KMS-11 (cell line): ENCODE results near the gene IQSEC1.

ENCODE experiments used
- H2AFZ ChIP-seq: fragments of 200-600 bp; sonication (generic); 2 replicates; pipeline ENCODE4 v1.6.1; 2016; ENCODE audit warnings: antibody characterized with exemption, mixed run types, low read depth
- H3K27ac ChIP-seq: fragments of 200-600 bp; sonication (generic); 2 replicates; pipeline ENCODE4 v1.6.1; 2016; ENCODE audit warnings: mild to moderate bottlenecking, mixed run types
- H3K27me3 ChIP-seq: fragments of 200-600 bp; sonication (generic); 2 replicates; pipeline ENCODE4 v1.6.1; 2017; ENCODE audit warnings: mild to moderate bottlenecking, low read depth, mixed run types, moderate library complexity; ENCODE audit not compliant: insufficient read depth
- H3K36me3 ChIP-seq: fragments of 200-600 bp; sonication (generic); 2 replicates; pipeline ENCODE4 v1.6.1; 2017; ENCODE audit warnings: mild to moderate bottlenecking, mixed run types; ENCODE audit not compliant: insufficient read depth
- H3K4me1 ChIP-seq: fragments of 200-600 bp; sonication (generic); 2 replicates; pipeline ENCODE4 v1.6.1; 2016; ENCODE audit warnings: mild to moderate bottlenecking, low read depth, mixed run types; ENCODE audit not compliant: poor library complexity, severe bottlenecking
- H3K4me2 ChIP-seq: fragments of 200-600 bp; sonication (generic); 2 replicates; pipeline ENCODE4 v1.7.0; 2016; ENCODE audit warnings: mild to moderate bottlenecking, mixed run types
- H3K4me3 ChIP-seq: fragments of 200-600 bp; sonication (generic); IDR thresholded peaks from 2 replicates; pipeline ENCODE4 v1.6.1; 2017; ENCODE audit warnings: low read depth, low read length, mixed read lengths; ENCODE audit not compliant: insufficient read depth
- H3K79me2 ChIP-seq: fragments of 200-600 bp; sonication (generic); 2 replicates; pipeline ENCODE4 v1.6.1; 2016; ENCODE audit warnings: low read depth, mixed run types; ENCODE audit not compliant: insufficient read depth
- H3K9ac ChIP-seq: fragments of 200-600 bp; sonication (generic); 2 replicates; pipeline ENCODE4 v1.6.1; 2016; ENCODE audit warnings: mild to moderate bottlenecking, mixed run types
- H4K20me1 ChIP-seq: fragments of 200-600 bp; sonication (generic); 2 replicates; pipeline ENCODE4 v1.6.1; 2016; ENCODE audit warnings: mild to moderate bottlenecking, mixed run types; ENCODE audit not compliant: insufficient read depth
- TF ChIP-seq, protein P1 (sequence below): fragments of 200-600 bp; sonication (generic); conservative IDR thresholded peaks from 2 replicates; pipeline ENCODE4 v1.6.1; 2017; ENCODE audit warnings: low read depth, mild to moderate bottlenecking, antibody characterized with exemption, low read length, moderate library complexity, mixed read lengths

The IQSEC1 gene

GRCh38 chr3:13120289-13120927 is 47.2 kb upstream of the IQSEC1 start:
- no peaks in the 10 kb centered on the region for H4K20me1 ChIP-seq
- no peaks in the 10 kb centered on the region for H3K36me3 ChIP-seq
- H3K79me2 ChIP-seq = no peaks in the 10 kb centered on the region
- H3K27ac ChIP-seq = no peak overlapping the region
- no peak overlapping the region for H3K4me3 ChIP-seq
- TF ChIP-seq, protein P1, sequence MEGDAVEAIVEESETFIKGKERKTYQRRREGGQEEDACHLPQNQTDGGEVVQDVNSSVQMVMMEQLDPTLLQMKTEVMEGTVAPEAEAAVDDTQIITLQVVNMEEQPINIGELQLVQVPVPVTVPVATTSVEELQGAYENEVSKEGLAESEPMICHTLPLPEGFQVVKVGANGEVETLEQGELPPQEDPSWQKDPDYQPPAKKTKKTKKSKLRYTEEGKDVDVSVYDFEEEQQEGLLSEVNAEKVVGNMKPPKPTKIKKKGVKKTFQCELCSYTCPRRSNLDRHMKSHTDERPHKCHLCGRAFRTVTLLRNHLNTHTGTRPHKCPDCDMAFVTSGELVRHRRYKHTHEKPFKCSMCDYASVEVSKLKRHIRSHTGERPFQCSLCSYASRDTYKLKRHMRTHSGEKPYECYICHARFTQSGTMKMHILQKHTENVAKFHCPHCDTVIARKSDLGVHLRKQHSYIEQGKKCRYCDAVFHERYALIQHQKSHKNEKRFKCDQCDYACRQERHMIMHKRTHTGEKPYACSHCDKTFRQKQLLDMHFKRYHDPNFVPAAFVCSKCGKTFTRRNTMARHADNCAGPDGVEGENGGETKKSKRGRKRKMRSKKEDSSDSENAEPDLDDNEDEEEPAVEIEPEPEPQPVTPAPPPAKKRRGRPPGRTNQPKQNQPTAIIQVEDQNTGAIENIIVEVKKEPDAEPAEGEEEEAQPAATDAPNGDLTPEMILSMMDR = no peak
- no peaks in the 10 kb centered on the region for H3K27me3 ChIP-seq
- H2AFZ ChIP-seq = no peak overlapping the region
- H3K4me1 ChIP-seq = no peaks in the 10 kb centered on the region
- no peak overlapping the region for H3K9ac ChIP-seq
- H3K4me2 ChIP-seq = no peak overlapping the region

DNA sequence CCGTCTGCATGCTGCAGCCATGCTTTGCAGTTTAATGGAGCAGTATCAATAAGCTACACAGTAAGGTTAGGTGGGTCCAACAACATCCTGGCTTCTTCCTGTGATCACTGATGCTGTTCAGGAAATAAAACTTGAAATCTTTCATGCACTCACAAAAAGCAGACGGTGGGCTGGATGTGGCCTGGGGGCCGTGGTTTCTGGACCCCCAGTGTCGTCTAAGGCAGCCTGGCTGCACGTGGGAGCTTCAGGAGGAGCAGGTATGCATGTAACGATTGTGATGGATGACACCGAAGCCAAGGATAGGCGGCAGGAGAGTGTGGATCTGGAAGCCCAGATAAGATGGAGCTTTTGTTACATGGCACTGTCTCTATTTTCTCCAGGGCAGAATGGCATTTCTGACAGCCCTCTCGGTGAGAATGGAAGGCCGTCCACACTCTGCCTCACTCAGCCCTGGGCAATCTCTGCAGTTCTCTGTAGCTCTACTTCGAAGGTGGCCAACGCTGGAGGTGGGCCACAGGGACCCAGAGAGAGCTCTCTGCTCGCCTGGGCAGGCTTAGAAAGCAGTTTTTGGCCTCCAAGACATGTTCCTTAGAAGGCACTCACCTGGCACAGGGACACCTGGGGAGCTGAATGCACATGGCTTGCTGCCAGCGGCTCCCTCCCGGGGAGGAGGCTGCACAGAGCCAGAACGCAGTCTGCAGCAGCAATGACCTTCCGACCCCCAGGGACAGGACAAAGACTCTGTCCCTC is 46.4 kb upstream of the IQSEC1 start:
- no peak overlapping the region for H2AFZ ChIP-seq
- no peak overlapping the region for H3K4me2 ChIP-seq
- H3K36me3 ChIP-seq = no peaks in the 10 kb centered on the region
- H3K4me1 ChIP-seq = no peaks in the 10 kb centered on the region
- H3K79me2 ChIP-seq = no peaks in the 10 kb centered on the region
- H3K27me3 ChIP-seq = no peaks in the 10 kb centered on the region
- no peak overlapping the region for H3K4me3 ChIP-seq
- no peak overlapping the region for H3K27ac ChIP-seq
- no peak overlapping the region for H3K9ac ChIP-seq
- no peaks in the 10 kb centered on the region for H4K20me1 ChIP-seq
- TF ChIP-seq, protein P1 = no peak

DNA sequence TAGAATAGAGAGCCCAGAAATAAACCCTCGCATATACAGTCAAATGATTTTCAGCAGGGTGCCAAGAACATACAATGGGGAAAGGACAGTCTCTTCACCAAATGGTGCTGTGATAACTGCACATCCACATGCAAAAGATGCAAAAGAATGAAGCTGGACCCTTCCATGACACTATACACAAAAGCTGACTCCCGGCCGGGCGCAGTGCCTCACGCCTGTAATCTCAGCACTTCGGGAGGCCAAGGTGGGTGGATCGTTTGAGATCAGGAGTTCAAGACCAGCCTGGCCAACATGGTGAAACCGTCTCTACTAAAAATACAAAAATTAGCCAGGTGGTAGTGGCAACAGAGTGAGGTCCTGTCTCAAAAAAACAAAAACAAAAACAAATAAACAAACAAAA is 43.2 kb upstream of the IQSEC1 start:
- no peak overlapping the region for H3K4me3 ChIP-seq
- TF ChIP-seq, protein P1 = no peak
- H2AFZ ChIP-seq = no peak overlapping the region
- no peaks in the 10 kb centered on the region for H3K36me3 ChIP-seq
- no peaks in the 10 kb centered on the region for H3K79me2 ChIP-seq
- no peak overlapping the region for H3K27ac ChIP-seq
- H3K9ac ChIP-seq = no peak overlapping the region
- H4K20me1 ChIP-seq = no peaks in the 10 kb centered on the region
- H3K27me3 ChIP-seq = no peaks in the 10 kb centered on the region
- peaks cover 13% of the 10 kb centered on the region for H3K4me1 ChIP-seq
- no peak overlapping the region for H3K4me2 ChIP-seq

DNA sequence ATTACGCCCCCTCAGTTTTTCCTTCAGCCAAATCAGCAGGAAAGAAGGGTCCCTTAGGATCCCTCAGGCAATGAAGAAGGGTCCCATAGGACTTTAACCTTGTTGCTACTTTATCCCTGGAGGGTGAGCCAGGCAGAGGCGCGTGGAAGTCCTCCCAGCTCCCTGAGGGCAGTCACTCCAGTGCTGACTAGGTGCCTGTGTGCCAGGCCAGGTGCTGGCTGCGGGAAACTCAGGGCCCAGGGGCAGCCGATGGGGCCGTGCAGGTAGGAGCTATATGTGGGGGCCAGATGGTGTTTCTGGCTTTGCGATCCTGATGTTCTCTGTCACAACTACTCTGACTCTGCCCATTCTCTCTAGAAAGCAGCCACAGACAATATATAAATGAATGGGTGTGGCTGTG is 42.8 kb upstream of the IQSEC1 start:
- no peak overlapping the region for H3K27ac ChIP-seq
- no peak overlapping the region for H3K4me2 ChIP-seq
- no peak overlapping the region for H3K4me3 ChIP-seq
- no peaks in the 10 kb centered on the region for H4K20me1 ChIP-seq
- H2AFZ ChIP-seq = no peak overlapping the region
- H3K9ac ChIP-seq = no peak overlapping the region
- no peaks in the 10 kb centered on the region for H3K27me3 ChIP-seq
- H3K36me3 ChIP-seq = no peaks in the 10 kb centered on the region
- peaks cover 17% of the 10 kb centered on the region for H3K4me1 ChIP-seq
- TF ChIP-seq, protein P1 = no peak
- no peaks in the 10 kb centered on the region for H3K79me2 ChIP-seq
